Kidney glomerular epithelial cell (primary cell): ENCODE results near the gene NATD1.
"Not testable (repeated sequence)": the region's sequence is repeated elsewhere in the genome, so short reads cannot be mapped to it uniquely, and the experiment has no call there.

Source experiments
- DNase-seq: peaks from one replicate; lab custom pipeline; 2025; lab: John Stamatoyannopoulos, UW

The NATD1 gene

GRCh38 chr17:21247552-21248258 is 5.5 kb downstream of the NATD1 start:
- DNase-seq = no peak

- no peak for DNase-seq
Measured at GRCh38 chr17:21246698-21247097, 6.5 kb downstream of the NATD1 start.

- no peak for DNase-seq
Measured at GRCh38 chr17:21245639-21246084, 7.5 kb downstream of the NATD1 start.

GRCh38 chr17:21243516-21244303 is 9.5 kb downstream of the NATD1 start:
- no peak for DNase-seq

GRCh38 chr17:21242780-21243515 is 10.3 kb downstream of the NATD1 start:
- DNase-seq = no peak

GRCh38 chr17:21242026-21242697 is 11.0 kb downstream of the NATD1 start:
- no peak for DNase-seq

GRCh38 chr17:21241564-21241963 is 11.6 kb downstream of the NATD1 start:
- no peak for DNase-seq

- peak; percentile 14 for DNase-seq
Measured at GRCh38 chr17:21240369-21241055, 12.7 kb downstream of the NATD1 start.

GRCh38 chr17:21239680-21240368 is 13.4 kb downstream of the NATD1 start:
- peak; percentile 23 for DNase-seq

- no peak for DNase-seq
Measured at GRCh38 chr17:21235921-21236320, 17.3 kb downstream of the NATD1 start.

GRCh38 chr17:21233581-21234347 is 19.4 kb downstream of the NATD1 start:
- DNase-seq = no peak

GRCh38 chr17:21232033-21232749 is 21.0 kb downstream of the NATD1 start:
- DNase-seq = no peak

GRCh38 chr17:21231533-21231932 is 21.7 kb downstream of the NATD1 start:
- DNase-seq = no peak

- DNase-seq = no peak
Measured at GRCh38 chr17:21228845-21229244, 24.4 kb downstream of the NATD1 start.

GRCh38 chr17:21228111-21228510 is 25.1 kb downstream of the NATD1 start:
- no peak for DNase-seq

GRCh38 chr17:21227277-21227676 is 25.9 kb downstream of the NATD1 start:
- DNase-seq = not testable (repeated sequence)

GRCh38 chr17:21223086-21223485 is 30.1 kb downstream of the NATD1 start:
- no peak for DNase-seq

- no peak for DNase-seq
Measured at GRCh38 chr17:21218831-21219380, 34.3 kb downstream of the NATD1 start.

GRCh38 chr17:21218101-21218500 is 35.1 kb downstream of the NATD1 start:
- no peak for DNase-seq
